Breast epithelium (tissue), 4 donors: ENCODE data around the gene PROM2. TPM values are rescaled to one million over a fixed set of nuclear protein-coding genes. Genes with fewer than 3 reads are reported as not detected.

Experiments
- DNase-seq, 2 donors: peaks; one replicate each; pipeline ENCODE4 v3.0.0-alpha.2; 2019; ENCODE audit warnings: low spot score in 2 of 2
- H3K27ac ChIP-seq, 2 donors: fragments of 200-600 bp; sonication (generic) in 1 of 2; one replicate each; pipeline ENCODE4 v1.5.1; 2016 to 2019; ENCODE audit warnings: mild to moderate bottlenecking in 1 of 2
- H3K27me3 ChIP-seq, 2 donors: fragments of 200-600 bp; sonication (generic) in 1 of 2; one replicate each; pipeline versions ENCODE4 v1.5.1 to v1.6.0; 2017 to 2019; ENCODE audit warnings: control low read depth in 1 of 2, mild to moderate bottlenecking in 1 of 2
- H3K36me3 ChIP-seq: fragments of 200-600 bp; one replicate; pipeline ENCODE4 v1.5.1; 2019
- H3K4me1 ChIP-seq, 2 donors: fragments of 200-600 bp; sonication (generic); one replicate each; pipeline ENCODE4 v1.5.1; 2016 to 2019; ENCODE audit warnings: control low read depth in 1 of 2
- H3K4me3 ChIP-seq, 3 donors: fragments of 200-600 bp; sonication (generic); 1 replicate in 2 of 3; 2 replicates in 1 of 3; pipeline ENCODE4 v1.5.1; 2016 to 2019; ENCODE audit warnings: mild to moderate bottlenecking in 3 of 3, moderate library complexity in 2 of 3
- H3K9me3 ChIP-seq, 2 donors: fragments of 200-600 bp; sonication (generic) in 1 of 2; one replicate each; pipeline ENCODE4 v1.5.1; 2016 to 2019; ENCODE audit warnings: control low read depth in 1 of 2
- POLR2A ChIP-seq: fragments of 450-650 bp; IDR thresholded peaks from one replicate; pipeline ENCODE4 v1.6.1; 2016; ENCODE audit warnings: antibody characterized with exemption, mild to moderate bottlenecking, moderate library complexity
- POLR2AphosphoS5 ChIP-seq, 3 donors: sonication (generic); formaldehyde crosslinking; IDR thresholded peaks; one replicate each; pipeline ENCODE4 v1.6.1; 2017; ENCODE audit warnings: antibody characterized with exemption in 3 of 3
- intact Hi-C: fragments of 100-400 bp; cut with DNase I; formaldehyde crosslinking; loops from one replicate; pipeline ENCODE4 v1.15.1; 2023; ENCODE audit warnings: low total_unique reads
- total RNA-seq, 3 donors: library from RNA; depleted of rRNA; stranded (reverse); fragments of >200 nt; gene quantifications; one replicate each; pipeline ENCODE4 v1.1.0, GENCODE V29; 2016
- TF ChIP-seq, protein P1 (sequence below), 3 donors: fragments of 450-650 bp; IDR thresholded peaks; one replicate each; pipeline ENCODE4 v1.5.1; 2016 to 2017; ENCODE audit warnings: antibody characterized with exemption in 3 of 3, mild to moderate bottlenecking in 3 of 3, moderate library complexity in 3 of 3

Gene PROM2
- total RNA-seq, 3 donors from 2014 or later: 1.4 to 48.8 (median 47.7) TPM

- TF ChIP-seq, protein P1, sequence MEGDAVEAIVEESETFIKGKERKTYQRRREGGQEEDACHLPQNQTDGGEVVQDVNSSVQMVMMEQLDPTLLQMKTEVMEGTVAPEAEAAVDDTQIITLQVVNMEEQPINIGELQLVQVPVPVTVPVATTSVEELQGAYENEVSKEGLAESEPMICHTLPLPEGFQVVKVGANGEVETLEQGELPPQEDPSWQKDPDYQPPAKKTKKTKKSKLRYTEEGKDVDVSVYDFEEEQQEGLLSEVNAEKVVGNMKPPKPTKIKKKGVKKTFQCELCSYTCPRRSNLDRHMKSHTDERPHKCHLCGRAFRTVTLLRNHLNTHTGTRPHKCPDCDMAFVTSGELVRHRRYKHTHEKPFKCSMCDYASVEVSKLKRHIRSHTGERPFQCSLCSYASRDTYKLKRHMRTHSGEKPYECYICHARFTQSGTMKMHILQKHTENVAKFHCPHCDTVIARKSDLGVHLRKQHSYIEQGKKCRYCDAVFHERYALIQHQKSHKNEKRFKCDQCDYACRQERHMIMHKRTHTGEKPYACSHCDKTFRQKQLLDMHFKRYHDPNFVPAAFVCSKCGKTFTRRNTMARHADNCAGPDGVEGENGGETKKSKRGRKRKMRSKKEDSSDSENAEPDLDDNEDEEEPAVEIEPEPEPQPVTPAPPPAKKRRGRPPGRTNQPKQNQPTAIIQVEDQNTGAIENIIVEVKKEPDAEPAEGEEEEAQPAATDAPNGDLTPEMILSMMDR (IDR thresholded peaks at IDR 0.05): no peak
- TF ChIP-seq POLR2AphosphoS5 (IDR thresholded peaks at IDR 0.05): no peak
- TF ChIP-seq POLR2A: no peak
- H3K36me3 ChIP-seq: no peaks in the 10 kb centered on the region
- H3K9me3 ChIP-seq: peaks cover 10 to 16% of the 10 kb centered on the region in 2 donors
- intact Hi-C loops: no loop called here
- no peak overlapping the region for H3K27ac ChIP-seq
- no peak for DNase-seq
- H3K4me1 ChIP-seq: no peaks in the 10 kb centered on the region
- H3K4me3 ChIP-seq: no peak overlapping the region
- H3K27me3 ChIP-seq: no peaks in the 10 kb centered on the region
Measured at GRCh38 chr2:95291222-95291621, 17.0 kb downstream of the PROM2 start.

GRCh38 chr2:95292623-95293260, 18.5 kb downstream of the PROM2 start:
- Histone ChIP-seq H3K9me3 (peaks cover 10 to 16% of the 10 kb centered on the region in 2 donors), H3K4me1 (peaks cover 0 to 2% of the 10 kb centered on the region in 2 donors), H3K27me3 (no peaks in the 10 kb centered on the region), H3K4me3 (no peak overlapping the region), H3K36me3 (no peaks in the 10 kb centered on the region), H3K27ac (peak overlapping the region; percentile 72 to 81)
- DNase-seq: peak; percentile 49 to 70
- intact Hi-C loops: no loop called here
- TF ChIP-seq POLR2A (no peak), POLR2AphosphoS5 (IDR thresholded peaks at IDR 0.05) (no peak)
- TF ChIP-seq, protein P1 (IDR thresholded peaks at IDR 0.05): no peak

DNA sequence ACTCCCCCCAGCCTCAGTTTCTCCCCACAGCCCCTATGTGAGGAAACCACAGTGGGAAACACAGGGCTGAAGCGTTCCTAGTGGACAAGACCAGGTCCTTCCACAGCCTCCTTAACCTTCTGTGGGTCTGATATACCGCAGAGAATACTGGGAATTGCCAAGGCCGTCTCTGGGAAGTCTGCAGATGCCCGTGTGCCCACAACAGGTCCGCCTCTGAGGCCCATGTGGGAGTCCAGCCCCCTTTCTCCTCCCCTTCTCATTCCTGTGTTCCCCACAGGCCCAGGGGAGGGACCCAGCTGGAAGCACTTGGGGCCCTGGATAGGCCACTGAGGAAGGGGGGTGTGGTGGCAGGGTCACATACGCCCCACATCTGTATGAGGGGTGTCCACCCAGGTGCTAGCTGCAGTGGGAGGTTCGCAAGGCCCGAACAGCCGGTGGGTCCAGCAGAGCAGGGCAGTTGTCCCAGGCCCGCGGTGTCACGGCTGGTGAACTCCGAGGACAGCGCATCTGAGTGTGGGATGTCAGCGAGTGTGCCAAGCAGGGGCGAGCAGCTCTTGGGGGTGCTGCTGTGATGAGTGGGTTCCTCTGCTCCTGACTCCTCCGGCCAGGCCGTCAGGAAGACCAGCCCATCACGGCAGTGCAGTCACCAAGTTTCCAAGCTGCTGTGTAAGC, 20.5 kb downstream of the PROM2 start:
- H3K36me3 ChIP-seq: no peaks in the 10 kb centered on the region
- no peak overlapping the region for H3K4me3 ChIP-seq
- H3K27ac ChIP-seq: no peak overlapping the region
- intact Hi-C loops: no loop called here
- TF ChIP-seq, protein P1 (IDR thresholded peaks at IDR 0.05): no peak
- no peak for TF ChIP-seq POLR2A
- no peak for TF ChIP-seq POLR2AphosphoS5 (IDR thresholded peaks at IDR 0.05)
- peaks cover 10 to 13% of the 10 kb centered on the region in 2 donors for H3K9me3 ChIP-seq
- H3K27me3 ChIP-seq: no peaks in the 10 kb centered on the region
- DNase-seq: no peak
- peaks cover 0 to 4% of the 10 kb centered on the region in 2 donors for H3K4me1 ChIP-seq

DNA sequence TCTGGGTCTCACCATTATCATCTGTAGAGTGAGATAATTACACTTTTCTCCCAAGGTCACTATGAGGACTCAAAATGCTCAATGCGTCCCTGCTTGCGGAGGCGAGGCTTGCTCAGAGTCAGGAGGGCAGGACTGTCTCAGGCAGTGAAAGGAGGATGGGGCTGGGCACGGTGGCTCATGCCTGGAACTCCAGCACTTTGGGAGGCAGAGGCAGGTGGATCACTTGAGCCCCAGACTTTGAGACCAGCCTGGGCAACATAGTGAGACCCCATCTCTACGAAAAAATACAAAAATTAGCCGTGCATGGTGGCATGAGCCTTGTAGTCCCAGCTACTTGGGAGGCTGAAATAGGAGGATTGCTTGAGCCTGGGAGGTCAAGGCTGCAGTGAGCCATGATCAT, 21.1 kb downstream of the PROM2 start:
- Histone ChIP-seq H3K4me3 (no peak overlapping the region), H3K27ac (no peak overlapping the region), H3K36me3 (no peaks in the 10 kb centered on the region), H3K9me3 (peaks cover 7 to 8% of the 10 kb centered on the region in 2 donors), H3K4me1 (peaks cover 0 to 4% of the 10 kb centered on the region in 2 donors), H3K27me3 (no peaks in the 10 kb centered on the region)
- TF ChIP-seq POLR2A (no peak), POLR2AphosphoS5 (IDR thresholded peaks at IDR 0.05) (no peak)
- TF ChIP-seq, protein P1 (IDR thresholded peaks at IDR 0.05): no peak
- intact Hi-C loops: no loop called here
- no peak for DNase-seq

GRCh38 chr2:95296011-95296410, 21.8 kb downstream of the PROM2 start:
- H3K27ac ChIP-seq: no peak overlapping the region
- no peak overlapping the region for H3K4me3 ChIP-seq
- intact Hi-C loops: no loop called here
- peaks cover 0 to 4% of the 10 kb centered on the region in 2 donors for H3K4me1 ChIP-seq
- no peak for TF ChIP-seq POLR2AphosphoS5 (IDR thresholded peaks at IDR 0.05)
- TF ChIP-seq, protein P1 (IDR thresholded peaks at IDR 0.05): no peak
- no peak for TF ChIP-seq POLR2A
- DNase-seq: no peak
- peaks cover under 1 to 1% of the 10 kb centered on the region in 2 donors for H3K9me3 ChIP-seq
- H3K36me3 ChIP-seq: no peaks in the 10 kb centered on the region
- no peaks in the 10 kb centered on the region for H3K27me3 ChIP-seq
